GM10248 (cell line): ENCODE data around the gene CDKN1A.

Source experiments
- CTCF ChIA-PET: fragments of 300-600 bp; sonication (Branson Sonifier 250); formaldehyde crosslinking; extraction: SDS; loops from one replicate; lab custom pipeline; 2021; ENCODE audit warnings: antibody characterized with exemption; lab: Yijun Ruan, JAX
- POLR2A ChIA-PET: fragments of 350-650 bp; sonication (Branson Sonifier 250); formaldehyde crosslinking; extraction: SDS; loops from one replicate; lab custom pipeline; 2020; ENCODE audit warnings: antibody characterized with exemption; lab: Yijun Ruan, JAX
- DNase-seq: peaks from one replicate; pipeline ENCODE4 v3.0.0; 2012; ENCODE audit errors: extremely low spot score
- TF ChIP-seq, protein P1 (sequence below): IDR thresholded peaks from 2 replicates; pipeline ENCODE4 v1.5.1; 2012; ENCODE audit warnings: mild to moderate bottlenecking, low read depth; ENCODE audit errors: extremely low read depth, missing control alignments, control extremely low read depth

CDKN1A gene

DNA sequence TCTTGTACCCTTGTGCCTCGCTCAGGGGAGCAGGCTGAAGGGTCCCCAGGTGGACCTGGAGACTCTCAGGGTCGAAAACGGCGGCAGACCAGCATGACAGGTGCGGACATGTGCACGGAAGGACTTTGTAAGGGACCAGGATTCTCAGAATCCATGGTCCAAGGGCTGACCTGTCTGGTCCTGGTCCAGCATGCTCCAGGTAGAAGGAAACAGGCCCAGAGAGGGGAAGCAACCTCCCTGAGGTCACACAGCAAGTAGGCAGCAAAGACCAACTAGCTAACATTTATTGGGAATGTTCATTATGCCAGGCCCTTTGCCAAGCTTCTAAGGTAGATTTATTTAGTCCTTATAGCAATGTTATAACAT, 5.9 kb downstream of the CDKN1A start:
- CTCF ChIA-PET, result interaction anchor here (1.0 to 8.0 kb wide), 8 partner anchors 18 to 98 kb away, joined by 3 to 55 read pairs (median 4); no protein-coding TSS in a partner anchor
- DNase-seq, result no peak
- TF ChIP-seq, protein P1, sequence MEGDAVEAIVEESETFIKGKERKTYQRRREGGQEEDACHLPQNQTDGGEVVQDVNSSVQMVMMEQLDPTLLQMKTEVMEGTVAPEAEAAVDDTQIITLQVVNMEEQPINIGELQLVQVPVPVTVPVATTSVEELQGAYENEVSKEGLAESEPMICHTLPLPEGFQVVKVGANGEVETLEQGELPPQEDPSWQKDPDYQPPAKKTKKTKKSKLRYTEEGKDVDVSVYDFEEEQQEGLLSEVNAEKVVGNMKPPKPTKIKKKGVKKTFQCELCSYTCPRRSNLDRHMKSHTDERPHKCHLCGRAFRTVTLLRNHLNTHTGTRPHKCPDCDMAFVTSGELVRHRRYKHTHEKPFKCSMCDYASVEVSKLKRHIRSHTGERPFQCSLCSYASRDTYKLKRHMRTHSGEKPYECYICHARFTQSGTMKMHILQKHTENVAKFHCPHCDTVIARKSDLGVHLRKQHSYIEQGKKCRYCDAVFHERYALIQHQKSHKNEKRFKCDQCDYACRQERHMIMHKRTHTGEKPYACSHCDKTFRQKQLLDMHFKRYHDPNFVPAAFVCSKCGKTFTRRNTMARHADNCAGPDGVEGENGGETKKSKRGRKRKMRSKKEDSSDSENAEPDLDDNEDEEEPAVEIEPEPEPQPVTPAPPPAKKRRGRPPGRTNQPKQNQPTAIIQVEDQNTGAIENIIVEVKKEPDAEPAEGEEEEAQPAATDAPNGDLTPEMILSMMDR, result no peak
- POLR2A ChIA-PET, result interaction anchor here (0.6 kb wide), 1 partner anchor 77 kb away, joined by 3 read pairs; no protein-coding TSS in a partner anchor

DNA sequence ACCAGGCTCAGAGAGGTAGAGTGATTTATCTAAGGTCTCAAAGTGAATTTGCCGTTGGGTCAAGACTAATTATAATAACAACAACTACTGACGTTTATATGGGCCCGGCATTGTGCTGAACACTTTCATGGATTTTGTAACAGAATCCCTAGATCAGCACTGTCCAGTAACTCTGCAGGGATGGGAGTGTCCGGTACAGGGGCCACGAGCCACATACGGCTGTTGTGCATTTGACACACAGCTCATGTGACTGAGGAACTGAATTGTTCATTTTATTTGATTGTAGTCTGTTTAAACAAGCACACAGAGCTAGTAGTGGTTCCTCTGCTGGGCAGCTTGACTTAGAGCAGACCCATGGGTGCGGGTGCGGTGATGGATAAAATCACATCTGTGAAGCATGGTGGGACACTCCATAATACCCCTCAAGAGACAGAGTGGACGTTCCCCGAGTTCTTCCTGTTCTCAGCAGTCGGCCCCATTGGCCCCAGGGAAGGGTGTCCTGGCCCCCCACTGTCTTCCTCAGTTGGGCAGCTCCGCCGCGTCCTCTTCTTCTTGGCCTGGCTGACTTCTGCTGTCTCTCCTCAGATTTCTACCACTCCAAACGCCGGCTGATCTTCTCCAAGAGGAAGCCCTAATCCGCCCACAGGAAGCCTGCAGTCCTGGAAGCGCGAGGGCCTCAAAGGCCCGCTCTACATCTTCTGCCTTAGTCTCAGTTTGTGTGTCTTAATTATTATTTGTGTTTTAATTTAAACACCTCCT, 6.8 kb downstream of the CDKN1A start:
- TF ChIP-seq, protein P1, result no peak
- DNase-seq, result no peak
- ChIA-PET CTCF (interaction anchor here (1.0 to 8.0 kb wide), 7 partner anchors 19 to 74 kb away, joined by 3 to 55 read pairs (median 4); no protein-coding TSS in a partner anchor), POLR2A (interaction anchor here (0.5 to 2.0 kb wide), 3 partner anchors 18 to 76 kb away, joined by 3 to 8 read pairs (median 6); no protein-coding TSS in a partner anchor)

DNA sequence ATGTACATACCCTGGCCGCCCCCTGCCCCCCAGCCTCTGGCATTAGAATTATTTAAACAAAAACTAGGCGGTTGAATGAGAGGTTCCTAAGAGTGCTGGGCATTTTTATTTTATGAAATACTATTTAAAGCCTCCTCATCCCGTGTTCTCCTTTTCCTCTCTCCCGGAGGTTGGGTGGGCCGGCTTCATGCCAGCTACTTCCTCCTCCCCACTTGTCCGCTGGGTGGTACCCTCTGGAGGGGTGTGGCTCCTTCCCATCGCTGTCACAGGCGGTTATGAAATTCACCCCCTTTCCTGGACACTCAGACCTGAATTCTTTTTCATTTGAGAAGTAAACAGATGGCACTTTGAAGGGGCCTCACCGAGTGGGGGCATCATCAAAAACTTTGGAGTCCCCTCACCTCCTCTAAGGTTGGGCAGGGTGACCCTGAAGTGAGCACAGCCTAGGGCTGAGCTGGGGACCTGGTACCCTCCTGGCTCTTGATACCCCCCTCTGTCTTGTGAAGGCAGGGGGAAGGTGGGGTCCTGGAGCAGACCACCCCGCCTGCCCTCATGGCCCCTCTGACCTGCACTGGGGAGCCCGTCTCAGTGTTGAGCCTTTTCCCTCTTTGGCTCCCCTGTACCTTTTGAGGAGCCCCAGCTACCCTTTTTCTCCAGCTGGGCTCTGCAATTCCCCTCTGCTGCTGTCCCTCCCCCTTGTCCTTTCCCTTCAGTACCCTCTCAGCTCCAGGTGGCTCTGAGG, 7.6 kb downstream of the CDKN1A start:
- ChIA-PET CTCF (interaction anchor here (1.1 to 8.0 kb wide), 7 partner anchors 20 to 73 kb away, joined by 3 to 55 read pairs (median 9); no protein-coding TSS in a partner anchor), POLR2A (interaction anchor here (0.5 to 2.0 kb wide), 6 partner anchors 8 to 313 kb away, joined by 3 to 8 read pairs (median 3); partner anchors contain the start of gene CDKN1A)
- TF ChIP-seq, protein P1, result no peak
- no peak for DNase-seq

DNA sequence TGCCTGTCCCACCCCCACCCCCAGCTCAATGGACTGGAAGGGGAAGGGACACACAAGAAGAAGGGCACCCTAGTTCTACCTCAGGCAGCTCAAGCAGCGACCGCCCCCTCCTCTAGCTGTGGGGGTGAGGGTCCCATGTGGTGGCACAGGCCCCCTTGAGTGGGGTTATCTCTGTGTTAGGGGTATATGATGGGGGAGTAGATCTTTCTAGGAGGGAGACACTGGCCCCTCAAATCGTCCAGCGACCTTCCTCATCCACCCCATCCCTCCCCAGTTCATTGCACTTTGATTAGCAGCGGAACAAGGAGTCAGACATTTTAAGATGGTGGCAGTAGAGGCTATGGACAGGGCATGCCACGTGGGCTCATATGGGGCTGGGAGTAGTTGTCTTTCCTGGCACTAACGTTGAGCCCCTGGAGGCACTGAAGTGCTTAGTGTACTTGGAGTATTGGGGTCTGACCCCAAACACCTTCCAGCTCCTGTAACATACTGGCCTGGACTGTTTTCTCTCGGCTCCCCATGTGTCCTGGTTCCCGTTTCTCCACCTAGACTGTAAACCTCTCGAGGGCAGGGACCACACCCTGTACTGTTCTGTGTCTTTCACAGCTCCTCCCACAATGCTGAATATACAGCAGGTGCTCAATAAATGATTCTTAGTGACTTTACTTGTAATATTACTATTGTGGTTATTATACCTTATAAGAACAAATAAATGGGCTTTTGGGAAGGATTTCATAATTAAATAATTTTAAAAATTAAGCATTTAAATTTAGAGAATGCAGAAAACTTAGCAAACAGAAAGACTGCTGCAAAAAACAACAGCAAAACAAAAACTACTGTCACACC, 8.4 kb downstream of the CDKN1A start:
- TF ChIP-seq, protein P1, result no peak
- DNase-seq, result no peak
- CTCF ChIA-PET, result interaction anchor here (1.1 to 4.2 kb wide), 5 partner anchors 20 to 73 kb away, joined by 3 to 18 read pairs (median 9); no protein-coding TSS in a partner anchor
- POLR2A ChIA-PET, result interaction anchor here (0.6 to 2.0 kb wide), 6 partner anchors 8 to 314 kb away, joined by 3 to 6 read pairs (median 3); partner anchors contain the start of gene CDKN1A

DNA sequence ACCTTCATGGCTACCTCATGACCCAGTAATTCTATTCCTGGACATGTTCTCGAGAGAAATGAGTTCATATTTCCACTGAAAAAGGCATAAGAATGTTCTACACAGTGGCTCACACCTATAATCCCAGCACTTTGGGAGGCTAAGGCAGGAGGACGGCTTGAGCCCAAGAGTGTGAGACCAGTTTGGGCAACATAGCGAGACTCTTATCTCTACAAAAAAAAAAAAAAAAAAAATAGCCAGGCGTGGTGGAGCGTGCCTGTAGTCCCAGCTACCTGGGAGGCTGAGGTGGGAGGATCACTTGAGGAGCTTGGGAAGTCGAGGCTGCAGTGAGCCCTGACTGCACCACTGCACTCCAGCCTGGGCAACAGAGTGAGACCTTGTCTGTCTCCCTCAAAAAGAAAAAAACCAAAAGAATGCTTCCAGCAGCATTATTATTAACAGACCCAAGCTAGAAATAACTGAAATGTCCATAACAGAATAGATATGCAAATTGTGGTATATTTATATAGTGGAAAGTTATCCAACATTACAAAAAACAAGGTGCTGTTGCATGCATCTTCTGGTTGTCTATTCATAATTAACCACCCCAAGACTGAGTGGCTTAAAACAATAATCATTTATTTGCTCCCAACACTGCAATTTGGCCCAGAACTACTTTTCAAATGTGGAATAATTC, 9.7 kb downstream of the CDKN1A start:
- DNase-seq, result no peak
- ChIA-PET POLR2A (interaction anchor here (0.8 to 1.5 kb wide), 2 partner anchors 71 to 80 kb away, joined by 3 to 4 read pairs; no protein-coding TSS in a partner anchor), CTCF (interaction anchor here (2.7 to 4.2 kb wide), 4 partner anchors 36 to 73 kb away, joined by 9 to 18 read pairs (median 12); no protein-coding TSS in a partner anchor)
- TF ChIP-seq, protein P1, result no peak
